Hepatocyte (in vitro differentiated cells): ENCODE data around the gene GTF3A.

Source experiments
- CTCF ChIP-seq: fragments of 200-600 bp; sonication (generic); IDR thresholded peaks from 2 replicates; pipeline ENCODE4 v1.5.1; 2016; ENCODE audit warnings: antibody characterized with exemption, mild to moderate bottlenecking; ENCODE audit not compliant: poor library complexity
- EZH2 ChIP-seq: fragments of 200-600 bp; sonication (generic); IDR thresholded peaks from 2 replicates; pipeline ENCODE4 v1.6.1; 2016; ENCODE audit warnings: antibody characterized with exemption, mild to moderate bottlenecking, borderline replicate concordance

GRCh38 chr13:27403727-27404385 lies 20.6 kb upstream of the GTF3A start:
- TF ChIP-seq EZH2 (no peak), CTCF (no peak)
